T-helper 22 cell (primary cell): ENCODE results near the gene PDE12.

Experiments
- DNase-seq: peaks from one replicate; pipeline ENCODE4 v3.0.0-alpha.2; 2020; ENCODE audit warnings: low read depth

PDE12 gene, protein sequence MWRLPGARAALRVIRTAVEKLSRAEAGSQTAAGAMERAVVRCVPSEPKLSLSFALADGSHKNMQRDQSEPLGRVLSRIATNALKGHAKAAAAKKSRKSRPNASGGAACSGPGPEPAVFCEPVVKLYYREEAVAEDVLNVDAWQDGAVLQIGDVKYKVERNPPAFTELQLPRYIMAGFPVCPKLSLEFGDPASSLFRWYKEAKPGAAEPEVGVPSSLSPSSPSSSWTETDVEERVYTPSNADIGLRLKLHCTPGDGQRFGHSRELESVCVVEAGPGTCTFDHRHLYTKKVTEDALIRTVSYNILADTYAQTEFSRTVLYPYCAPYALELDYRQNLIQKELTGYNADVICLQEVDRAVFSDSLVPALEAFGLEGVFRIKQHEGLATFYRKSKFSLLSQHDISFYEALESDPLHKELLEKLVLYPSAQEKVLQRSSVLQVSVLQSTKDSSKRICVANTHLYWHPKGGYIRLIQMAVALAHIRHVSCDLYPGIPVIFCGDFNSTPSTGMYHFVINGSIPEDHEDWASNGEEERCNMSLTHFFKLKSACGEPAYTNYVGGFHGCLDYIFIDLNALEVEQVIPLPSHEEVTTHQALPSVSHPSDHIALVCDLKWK

DNA sequence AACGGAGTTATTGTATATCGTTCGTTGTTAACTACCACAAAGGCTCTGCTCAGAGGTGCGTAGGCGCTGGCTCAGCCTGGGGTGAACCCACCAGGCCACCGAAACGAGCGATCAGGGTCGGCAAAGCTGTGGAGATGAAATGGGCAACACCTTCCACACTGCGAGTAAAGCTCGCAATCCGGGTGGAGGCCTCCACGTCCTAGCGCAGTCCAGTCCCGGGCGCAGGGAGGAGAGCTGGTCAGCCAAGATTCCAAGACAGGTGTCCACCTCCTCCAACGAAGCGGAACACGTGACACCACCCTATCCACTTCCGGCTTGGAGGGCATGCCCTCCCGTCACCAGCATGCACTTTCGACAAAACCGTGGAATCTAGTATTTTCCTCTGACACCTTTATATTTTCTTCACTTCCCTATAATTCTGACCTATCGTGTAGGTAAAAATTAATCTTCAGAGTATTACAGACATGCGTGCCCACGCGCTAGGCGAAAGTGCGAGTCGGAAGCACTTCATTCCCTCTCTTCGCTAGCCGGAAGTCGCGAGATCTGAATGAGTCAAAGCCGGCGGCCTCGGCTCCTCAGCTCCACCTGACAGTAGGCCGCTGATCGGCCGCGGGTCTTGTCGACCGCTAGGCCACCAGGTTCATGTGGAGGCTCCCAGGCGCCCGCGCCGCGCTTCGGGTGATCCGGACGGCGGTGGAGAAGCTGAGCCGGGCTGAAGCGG lies at the start of gene PDE12:
PDE12 (plus strand) TSS at position 537 of the 721 bp plus-strand sequence; CDS start at position 643, 106 bp downstream.
- peak; percentile 66 for DNase-seq

DNA sequence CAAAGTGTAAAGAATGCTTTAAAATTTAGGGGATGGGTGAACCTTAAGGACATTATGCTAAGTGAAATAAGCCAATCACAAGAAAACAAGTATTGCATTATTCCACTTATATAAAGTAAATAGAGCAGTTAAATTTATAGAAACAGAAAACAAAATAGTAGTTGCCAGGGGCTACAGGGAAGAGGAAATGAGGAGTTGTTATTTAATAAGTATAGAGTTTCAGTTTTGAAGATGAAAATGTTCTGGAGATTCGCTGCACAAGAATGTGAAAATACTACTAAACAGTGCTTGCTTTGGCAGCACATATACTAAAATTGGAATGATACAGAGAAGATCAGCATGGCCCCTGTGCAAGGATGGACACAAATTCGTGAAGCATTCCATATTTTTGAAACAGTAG lies 43.9 kb upstream of the PDE12 start:
- DNase-seq, result no peak

DNA sequence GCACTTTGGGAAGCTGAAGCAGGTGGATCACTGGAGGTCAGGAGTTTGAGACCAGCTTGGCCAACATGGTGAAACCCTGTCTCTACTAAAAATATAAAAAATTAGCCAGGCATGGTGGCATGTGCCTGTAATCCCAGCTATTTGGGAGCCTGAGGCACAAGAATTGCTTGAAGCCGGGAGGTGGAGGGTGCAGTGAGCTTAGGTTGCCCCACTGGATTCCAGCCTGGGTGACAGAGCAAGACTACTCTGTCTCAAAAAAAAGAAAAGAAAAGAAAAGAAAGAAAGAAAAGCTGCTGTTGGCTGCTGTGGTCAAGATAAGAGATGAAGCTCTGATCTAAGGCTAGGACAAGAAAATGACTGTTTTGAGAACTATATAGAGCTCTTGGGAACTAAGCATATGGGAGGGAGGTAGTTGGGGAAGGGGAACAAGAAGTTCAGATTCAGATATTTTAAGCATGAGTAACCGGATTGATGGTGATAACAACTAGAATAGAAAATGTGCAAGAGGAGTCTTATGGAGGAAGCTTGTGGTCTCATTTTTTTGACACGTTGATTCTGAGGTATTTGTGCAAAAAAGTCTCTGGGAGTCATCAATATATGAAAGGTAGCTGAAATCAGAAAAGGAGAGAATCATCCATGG lies 37.7 kb upstream of the PDE12 start:
- no peak for DNase-seq

DNA sequence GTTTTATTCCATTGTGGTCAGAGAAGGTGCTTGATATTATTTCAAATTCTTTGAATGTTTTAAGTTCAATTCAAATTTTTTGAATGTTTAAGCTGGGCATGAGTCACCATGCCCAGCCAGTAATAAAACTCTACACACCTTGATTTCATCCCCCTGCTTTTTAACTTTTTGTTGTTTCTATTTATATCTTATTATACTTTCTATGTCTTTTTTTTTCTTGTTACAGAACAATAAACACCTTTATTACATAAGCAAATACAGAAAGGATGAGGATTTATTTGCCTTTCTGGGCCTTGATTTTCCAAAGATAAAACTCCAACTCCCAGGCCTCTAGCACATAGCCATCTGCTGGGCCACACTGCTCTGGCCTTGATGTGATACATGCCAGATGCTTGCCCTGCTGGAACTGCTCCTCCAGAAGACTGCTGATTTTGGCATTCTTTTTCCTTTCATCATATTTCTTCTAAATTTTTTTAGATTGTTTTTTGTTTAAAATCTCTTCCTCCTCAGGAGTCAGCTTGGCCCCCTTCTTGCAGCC lies 25.9 kb upstream of the PDE12 start:
- DNase-seq, result no peak

DNA sequence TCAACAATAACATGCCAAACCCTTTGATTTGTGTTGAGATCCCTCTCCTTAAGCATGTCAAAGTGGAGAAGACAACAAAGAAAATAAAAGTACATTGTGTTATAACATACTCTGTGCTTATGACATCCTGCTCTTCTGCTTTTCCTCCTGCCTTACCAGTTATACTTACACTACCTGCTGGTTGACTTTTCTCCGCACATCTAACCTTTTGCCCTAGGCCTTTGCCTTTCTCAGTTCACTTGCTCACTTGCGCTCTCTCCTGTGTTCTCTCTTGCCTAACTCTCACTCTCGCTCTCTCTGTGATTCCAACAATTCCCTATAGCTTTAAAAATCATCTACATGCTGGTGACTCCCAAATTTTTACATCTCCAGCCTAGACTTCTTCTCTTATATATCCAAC lies 17.6 kb upstream of the PDE12 start:
- no peak for DNase-seq

DNA sequence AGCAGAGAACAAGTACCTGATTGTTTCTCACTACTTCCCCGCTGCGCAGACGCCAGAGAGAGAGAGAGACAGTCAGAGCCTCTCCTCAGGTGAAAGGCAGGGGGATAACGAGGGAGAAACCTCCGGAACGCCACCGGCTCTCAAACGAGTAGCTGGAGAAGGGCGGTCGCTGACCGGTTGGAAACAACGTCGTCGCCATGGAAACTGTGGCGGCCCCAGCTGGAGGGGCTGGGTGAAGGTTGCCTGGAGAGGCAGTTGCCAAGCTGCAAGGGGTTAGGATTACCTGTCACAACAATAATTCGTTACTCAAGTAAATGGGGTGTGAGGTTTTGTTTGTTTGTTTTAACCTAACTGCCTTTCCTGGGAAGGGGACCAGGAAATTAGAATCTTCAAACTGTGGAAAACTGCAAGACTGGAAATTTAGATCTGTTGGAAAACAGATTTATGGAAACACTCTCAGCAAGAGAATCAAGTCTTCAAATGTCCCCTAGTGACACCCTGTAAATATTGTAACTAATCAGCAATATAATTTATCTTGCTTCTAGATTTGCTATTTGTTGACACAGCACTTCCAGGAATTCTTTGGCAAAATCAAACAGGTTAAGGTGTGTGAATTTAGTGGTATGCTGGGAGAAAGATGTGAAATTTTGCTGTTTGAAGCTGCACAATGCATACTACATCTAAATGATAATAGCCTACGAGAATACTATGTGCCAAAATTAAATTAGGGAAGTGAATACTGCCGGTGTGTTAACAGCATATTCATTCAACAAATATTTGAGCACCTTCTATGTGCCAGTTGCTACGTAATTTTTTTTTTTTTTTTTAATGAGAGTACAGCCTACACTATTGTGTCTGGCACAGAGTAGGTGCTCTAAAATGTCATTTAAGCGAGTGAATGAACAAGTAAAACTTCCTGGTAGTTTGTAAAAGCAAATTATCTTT lies 11.6 kb upstream of the PDE12 start, which contains the start of gene DNAH12:
DNAH12 (minus strand) TSS at position 164 of the 945 bp plus-strand sequence. CDS start 1,474 bp downstream, outside the sequence.
- DNase-seq, result no peak

DNA sequence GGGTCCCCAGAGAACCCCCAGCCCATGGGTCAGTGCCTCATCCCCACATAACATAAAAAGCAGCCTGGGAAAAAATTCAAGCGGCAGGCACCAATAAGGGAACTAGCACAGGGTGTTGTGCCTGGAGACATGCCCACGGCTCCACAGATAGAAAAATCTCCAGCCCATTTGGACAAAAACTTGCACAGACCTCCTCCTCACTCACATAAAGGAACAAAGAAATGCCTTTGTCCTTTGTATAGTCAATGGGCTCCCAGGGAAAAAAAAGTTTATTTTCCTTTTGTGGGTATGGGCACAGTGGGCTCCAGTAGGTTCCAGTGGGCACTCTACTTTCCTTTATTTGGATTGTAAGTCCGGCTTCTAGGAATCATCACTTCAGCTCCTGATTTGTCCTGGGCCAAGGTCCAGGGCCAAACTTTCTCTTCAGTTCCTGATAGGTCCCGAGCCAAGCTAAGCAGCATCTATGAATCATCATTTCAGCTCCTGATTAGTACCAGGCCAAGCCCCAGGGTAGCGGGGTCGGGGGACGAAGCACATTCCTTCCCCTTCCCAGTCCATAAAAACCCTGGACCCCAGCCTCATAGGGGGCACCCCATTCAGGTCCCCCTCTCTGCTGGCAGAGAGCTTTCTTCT lies 10.3 kb upstream of the PDE12 start:
- no peak for DNase-seq

DNA sequence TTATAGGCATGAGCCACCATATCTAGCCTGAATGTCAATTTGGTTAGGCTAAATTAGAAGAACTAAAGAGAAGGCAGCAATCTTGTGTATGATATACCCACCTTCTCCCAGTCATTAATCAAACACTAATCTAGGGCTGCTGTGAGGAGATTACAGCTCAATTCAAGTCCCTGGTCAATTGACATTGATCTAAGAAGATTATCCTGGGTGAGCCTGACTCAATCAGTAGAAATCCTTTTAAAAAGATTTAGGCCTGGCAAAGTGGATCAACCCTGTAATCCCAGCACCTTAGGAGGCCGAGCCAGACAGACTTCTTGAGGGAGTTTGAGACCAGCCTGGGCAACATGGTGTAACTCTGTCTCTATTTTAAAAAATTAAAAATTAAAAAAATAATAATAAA lies 9.5 kb upstream of the PDE12 start:
- no peak for DNase-seq

DNA sequence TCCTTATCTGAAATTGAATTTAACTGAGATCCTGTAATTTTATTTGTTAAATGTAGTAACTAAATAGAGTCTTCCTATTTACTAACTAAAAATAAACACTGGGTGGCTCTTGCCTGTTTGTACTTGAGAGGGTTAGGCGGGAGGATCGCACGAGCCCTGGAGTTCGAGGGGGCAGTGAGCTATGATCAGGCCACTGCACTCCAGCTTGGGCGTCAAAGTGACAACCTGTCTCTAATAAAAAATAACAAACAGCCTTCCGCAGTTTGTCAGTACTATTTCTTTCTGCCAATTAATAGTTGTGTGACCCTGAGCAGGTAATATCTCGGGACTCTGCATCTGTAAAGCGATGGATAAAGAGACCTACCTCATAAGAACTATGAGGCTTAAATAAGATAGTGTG lies 768 bp upstream of the PDE12 start:
- DNase-seq, result no peak

DNA sequence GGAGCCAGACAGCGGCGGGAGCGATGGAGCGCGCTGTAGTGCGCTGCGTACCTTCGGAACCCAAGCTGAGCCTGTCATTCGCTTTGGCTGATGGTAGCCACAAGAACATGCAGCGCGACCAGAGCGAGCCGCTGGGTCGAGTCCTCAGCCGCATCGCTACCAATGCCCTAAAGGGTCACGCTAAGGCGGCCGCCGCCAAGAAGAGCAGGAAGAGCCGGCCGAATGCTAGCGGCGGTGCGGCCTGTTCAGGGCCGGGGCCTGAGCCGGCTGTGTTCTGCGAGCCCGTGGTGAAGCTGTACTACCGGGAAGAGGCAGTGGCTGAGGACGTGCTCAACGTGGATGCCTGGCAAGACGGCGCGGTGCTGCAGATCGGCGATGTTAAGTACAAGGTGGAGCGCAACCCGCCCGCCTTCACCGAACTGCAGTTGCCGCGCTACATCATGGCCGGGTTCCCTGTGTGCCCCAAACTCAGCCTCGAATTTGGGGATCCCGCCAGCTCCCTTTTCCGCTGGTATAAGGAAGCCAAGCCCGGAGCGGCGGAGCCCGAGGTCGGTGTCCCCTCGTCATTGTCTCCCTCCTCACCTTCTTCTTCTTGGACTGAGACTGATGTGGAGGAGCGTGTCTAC lies 498 bp downstream of the PDE12 start:
- peak; percentile 19 for DNase-seq

DNA sequence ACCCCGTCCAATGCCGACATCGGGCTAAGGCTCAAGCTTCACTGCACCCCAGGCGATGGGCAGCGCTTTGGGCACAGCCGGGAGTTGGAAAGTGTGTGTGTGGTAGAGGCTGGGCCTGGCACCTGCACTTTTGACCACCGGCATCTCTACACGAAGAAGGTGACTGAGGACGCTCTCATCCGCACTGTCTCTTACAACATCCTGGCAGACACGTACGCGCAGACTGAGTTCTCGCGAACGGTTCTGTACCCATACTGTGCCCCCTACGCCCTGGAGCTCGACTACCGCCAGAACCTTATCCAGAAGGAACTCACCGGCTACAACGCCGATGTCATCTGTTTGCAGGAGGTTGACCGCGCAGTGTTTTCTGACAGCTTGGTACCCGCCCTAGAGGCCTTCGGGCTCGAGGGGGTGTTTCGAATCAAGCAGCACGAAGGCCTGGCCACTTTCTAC lies 1.0 kb downstream of the PDE12 start:
- no peak for DNase-seq

DNA sequence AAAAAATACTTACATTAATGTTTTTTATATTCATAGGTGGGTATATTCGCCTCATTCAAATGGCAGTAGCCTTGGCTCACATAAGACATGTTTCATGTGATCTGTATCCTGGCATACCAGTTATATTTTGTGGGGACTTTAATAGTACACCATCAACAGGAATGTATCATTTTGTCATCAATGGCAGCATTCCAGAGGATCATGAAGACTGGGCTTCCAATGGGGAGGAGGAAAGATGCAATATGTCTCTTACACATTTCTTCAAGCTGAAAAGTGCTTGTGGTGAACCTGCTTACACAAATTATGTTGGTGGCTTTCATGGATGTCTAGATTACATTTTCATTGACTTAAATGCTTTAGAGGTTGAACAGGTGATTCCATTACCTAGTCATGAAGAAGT lies 3.5 kb downstream of the PDE12 start:
- no peak for DNase-seq

DNA sequence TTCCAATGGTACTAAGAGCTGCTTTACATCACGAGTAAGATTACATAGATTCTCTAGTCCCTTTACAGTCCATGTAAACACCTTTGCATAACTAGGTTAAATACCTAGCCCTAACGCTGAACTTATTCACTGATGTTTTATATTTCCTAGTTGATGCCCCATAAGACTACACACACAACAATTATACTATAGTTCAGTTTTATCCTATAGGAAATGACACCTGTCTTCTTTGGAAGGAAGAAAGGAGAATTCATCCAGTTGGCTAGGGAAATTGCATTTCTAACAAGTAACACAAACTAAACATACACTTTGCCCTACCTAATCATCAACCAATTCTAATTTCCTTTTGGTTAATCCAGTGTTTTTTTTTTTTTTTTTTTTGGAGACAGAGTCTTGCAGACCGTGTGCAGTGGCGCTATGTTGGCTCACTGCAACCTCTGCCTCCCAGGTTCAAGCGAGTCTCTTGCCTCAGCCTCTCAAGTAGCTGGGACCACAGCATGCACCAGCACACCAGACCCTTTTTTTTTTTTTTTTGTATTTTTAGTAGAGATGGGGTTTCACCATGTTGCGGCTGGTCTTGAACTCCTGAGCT lies 13.9 kb downstream of the PDE12 start:
- no peak for DNase-seq

DNA sequence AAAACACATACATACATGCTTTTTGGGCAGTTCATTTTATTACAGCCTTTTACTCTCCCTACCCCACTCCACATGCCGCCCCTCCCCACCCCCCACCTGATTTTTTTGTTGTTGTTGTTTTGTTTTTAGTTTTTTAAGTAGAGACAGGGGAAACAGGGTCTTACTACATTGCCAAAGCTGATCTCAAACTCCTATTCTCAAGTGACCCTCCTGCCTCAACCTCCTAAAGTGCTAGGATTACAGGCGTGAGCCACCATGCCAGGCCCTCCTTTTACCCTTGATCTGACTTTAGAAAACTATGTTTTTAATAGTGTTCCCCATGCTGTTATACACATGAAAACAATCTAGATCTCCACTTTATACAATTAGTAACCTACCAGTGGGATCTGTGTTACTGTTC lies 14.8 kb downstream of the PDE12 start:
- no peak for DNase-seq

DNA sequence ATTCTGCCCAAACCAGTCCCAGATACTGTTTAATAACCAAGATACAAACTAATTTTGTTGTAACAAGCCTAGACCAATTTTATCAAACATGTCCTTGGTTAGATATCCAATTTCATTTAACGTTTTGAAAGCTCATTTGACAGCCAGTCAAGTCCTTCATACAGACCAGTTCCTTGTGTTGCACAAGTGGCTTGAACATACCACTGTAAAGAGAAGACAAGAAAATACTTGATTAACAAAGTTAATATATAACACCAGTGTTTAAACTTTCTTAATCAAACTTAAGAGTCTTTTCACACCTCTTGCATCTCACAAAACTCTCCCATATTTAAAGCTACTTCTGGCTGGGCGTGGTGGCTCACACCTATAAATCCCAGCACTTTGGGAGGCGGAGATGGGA lies 16.0 kb downstream of the PDE12 start:
- DNase-seq, result no peak

DNA sequence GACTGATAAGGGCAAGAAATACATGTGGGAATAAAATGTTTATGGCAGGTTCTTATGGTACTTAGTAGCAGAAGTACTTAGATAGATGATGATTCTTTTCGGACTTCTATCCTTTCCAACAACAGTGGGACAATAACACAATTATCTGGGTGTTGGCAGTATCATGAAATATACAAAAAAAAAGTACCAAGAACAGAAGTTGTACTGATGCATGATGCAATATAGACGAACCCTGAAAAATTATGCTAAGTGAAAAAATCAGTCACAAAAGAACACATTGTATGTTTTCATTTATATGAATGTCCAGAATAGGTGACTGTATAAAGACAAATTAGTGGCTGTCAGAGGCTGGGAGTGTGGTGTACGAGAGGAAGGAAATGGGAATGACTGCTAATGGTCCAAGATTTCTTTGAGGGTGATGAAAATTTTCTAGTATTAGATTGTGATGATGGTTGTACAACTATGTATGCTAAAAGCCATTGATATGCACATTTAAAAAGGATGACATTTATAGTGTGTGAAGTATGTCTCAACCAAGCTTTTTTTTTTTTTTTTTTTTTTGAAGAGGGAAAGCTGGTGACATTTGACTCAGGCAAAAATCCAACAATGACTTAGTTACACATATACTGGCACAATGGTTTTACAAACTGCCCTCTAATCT lies 20.0 kb downstream of the PDE12 start:
- no peak for DNase-seq

DNA sequence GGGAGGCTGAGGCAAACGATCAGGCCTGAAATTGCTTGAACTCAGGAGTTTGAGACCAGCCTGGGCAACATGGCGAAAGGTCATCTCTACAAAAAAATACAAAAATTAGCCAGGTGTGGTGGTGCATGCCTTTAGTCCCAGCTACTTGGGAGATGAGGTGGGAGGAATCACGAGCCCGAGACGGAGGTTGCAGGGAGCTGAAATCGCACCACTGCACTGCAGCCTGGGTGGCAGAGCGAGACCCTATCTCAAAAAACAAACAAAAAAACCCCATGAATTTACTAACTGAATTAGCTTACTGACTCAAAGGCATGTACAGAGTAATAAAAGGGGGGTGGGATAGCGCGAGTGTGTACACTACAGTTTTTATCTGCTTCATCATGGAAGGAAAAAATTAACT lies 21.7 kb downstream of the PDE12 start:
- no peak for DNase-seq

DNA sequence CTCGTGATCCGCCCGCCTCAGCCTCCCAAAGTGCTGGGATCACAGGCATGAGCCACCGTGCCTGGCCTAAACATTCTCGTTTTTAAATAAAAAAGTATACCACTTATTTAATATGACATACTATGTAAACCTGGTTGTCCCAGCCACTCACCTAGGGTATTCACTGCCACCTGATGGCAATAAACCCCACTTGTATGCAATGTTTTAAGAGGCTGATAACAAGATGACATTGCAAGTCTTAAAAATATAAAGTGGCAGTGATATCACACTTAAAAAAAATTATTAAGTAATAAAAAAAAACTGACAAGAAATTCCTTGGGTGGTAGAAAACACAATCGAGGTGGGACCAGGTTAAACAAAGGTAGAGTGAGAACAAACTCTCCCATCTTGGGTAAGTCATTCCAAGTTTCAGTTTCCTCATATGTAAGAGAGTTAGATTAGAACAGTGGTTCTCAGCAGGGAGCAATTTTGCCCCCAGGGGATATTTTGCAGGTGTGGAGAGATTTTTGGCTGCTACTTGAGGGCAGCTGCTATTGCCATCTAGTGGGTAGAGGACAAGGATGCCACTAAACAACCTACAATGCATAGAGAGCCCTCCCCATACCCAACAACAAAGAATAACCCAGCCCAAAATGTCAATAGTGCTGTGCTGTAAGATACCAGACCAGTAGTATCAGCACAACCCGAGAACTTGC lies 26.5 kb downstream of the PDE12 start:
- no peak for DNase-seq
